CD4-positive, CD25-positive, alpha-beta regulatory T cell (primary cell): ENCODE measurements around the gene PRKAG2. TPM values are rescaled to one million over a fixed set of nuclear protein-coding genes. Genes with fewer than 3 reads are reported as not detected.

Experiments used
- ATAC-seq, 2 donors: fragments of 150-1000 bp; cut with Tn5 transposase; one replicate each; pipeline ENCODE4 v1.10.0; 2021; ENCODE audit warnings: low read depth in 2 of 2, moderate number of reproducible peaks in 2 of 2, moderate library complexity in 1 of 2
- DNase-seq, 3 donors: peaks; one replicate each; pipeline versions ENCODE4 v3.0.0 to v3.0.0-alpha.2; 2012 to 2022; ENCODE audit warnings: mixed read lengths in 1 of 3
- H3K27ac ChIP-seq: one replicate; pipeline ENCODE4 v1.7.0; 2013; ENCODE audit warnings: mild to moderate bottlenecking, low read length; ENCODE audit not compliant: insufficient read depth, poor library complexity, severe bottlenecking
- H3K27me3 ChIP-seq: one replicate; pipeline ENCODE4 v1.7.0; 2013; ENCODE audit warnings: low read length; ENCODE audit not compliant: control insufficient read depth, insufficient read depth
- H3K36me3 ChIP-seq: one replicate; pipeline ENCODE4 v1.7.0; 2013; ENCODE audit warnings: mild to moderate bottlenecking, low read length, moderate library complexity; ENCODE audit not compliant: control insufficient read depth, insufficient read depth
- H3K4me1 ChIP-seq: 2 replicates; pipeline ENCODE4 v1.7.0; 2013; ENCODE audit warnings: mild to moderate bottlenecking, low read length; ENCODE audit not compliant: insufficient read depth, control insufficient read depth, poor library complexity, severe bottlenecking
- H3K4me3 ChIP-seq: one replicate; pipeline ENCODE4 v1.7.0; 2013; ENCODE audit warnings: low read depth, mild to moderate bottlenecking, low read length, moderate library complexity
- H3K9me3 ChIP-seq, 2 experiments: 1 replicate in 1 of 2; 2 replicates in 1 of 2; pipeline ENCODE4 v1.7.0; 2013; ENCODE audit warnings: low read length in 2 of 2, mild to moderate bottlenecking in 1 of 2, moderate library complexity in 1 of 2; ENCODE audit not compliant: control insufficient read depth in 2 of 2
- H3K27ac Mint-ChIP-seq, 3 donors: one replicate each; pipeline ENCODE4 v1.8.0; 2020 to 2022; ENCODE audit warnings: mild to moderate bottlenecking in 3 of 3, mixed read lengths in 3 of 3, moderate library complexity in 2 of 3
- H3K27me3 Mint-ChIP-seq: one replicate; pipeline ENCODE4 v1.8.0; 2022; ENCODE audit warnings: mild to moderate bottlenecking, mixed read lengths
- H3K36me3 Mint-ChIP-seq: one replicate; pipeline ENCODE4 v1.8.0; 2020; ENCODE audit warnings: mixed read lengths
- H3K4me1 Mint-ChIP-seq, 4 donors: one replicate each; pipeline ENCODE4 v1.8.0; 2020 to 2022; ENCODE audit warnings: mixed read lengths in 4 of 4, mild to moderate bottlenecking in 1 of 4
- H3K4me3 Mint-ChIP-seq, 4 donors: one replicate each; pipeline ENCODE4 v1.8.0; 2020 to 2022; ENCODE audit warnings: mild to moderate bottlenecking in 4 of 4, mixed read lengths in 4 of 4, moderate library complexity in 3 of 4
- H3K9me3 Mint-ChIP-seq, 7 donors: one replicate each; pipeline ENCODE4 v1.8.0; 2020 to 2022; ENCODE audit warnings: mixed read lengths in 7 of 7, mild to moderate bottlenecking in 3 of 7, moderate library complexity in 2 of 7
- polyA plus RNA-seq, 4 donors: library from polyadenylated mRNA; unstranded; fragments of 300-500 nt; fragmentation: Illumina TruSeq; gene quantifications; one replicate each; pipeline ENCODE4 v1.2.3, GENCODE V29; 2021
- total RNA-seq: library from RNA; stranded (reverse); gene quantifications from one replicate; pipeline ENCODE4 v1.2.3, GENCODE V29; 2022

PRKAG2 gene
- total and polyA plus RNA-seq, 5 donors from 2014 or later, result 19.9 to 43.0 (median 26.1) TPM

GRCh38 chr7:151615058-151615457 is 261.9 kb downstream of the PRKAG2 start:
- no peaks in the 10 kb centered on the region for H3K4me1 ChIP-seq
- H3K27ac Mint-ChIP-seq, result peak overlapping the region in 2 of 3 donors; percentile 52 to 55
- H3K4me1 Mint-ChIP-seq, result peaks cover 0 to 13% (median 5%) of the 10 kb centered on the region in 4 donors
- H3K4me3 ChIP-seq, result no peak overlapping the region
- no peak overlapping the region for H3K27ac ChIP-seq
- H3K27me3 Mint-ChIP-seq, result no peaks in the 10 kb centered on the region
- no peaks in the 10 kb centered on the region for H3K9me3 Mint-ChIP-seq
- no peak for ATAC-seq
- H3K9me3 ChIP-seq, result no peaks in the 10 kb centered on the region
- no peak overlapping the region for H3K4me3 Mint-ChIP-seq
- H3K36me3 ChIP-seq, result peaks cover 2% of the 10 kb centered on the region
- H3K36me3 Mint-ChIP-seq, result peaks cover 14% of the 10 kb centered on the region
- no peaks in the 10 kb centered on the region for H3K27me3 ChIP-seq
- DNase-seq, result no peak

GRCh38 chr7:151614019-151614418 is 262.9 kb downstream of the PRKAG2 start:
- H3K36me3 Mint-ChIP-seq, result peaks cover 17% of the 10 kb centered on the region
- no peak overlapping the region for H3K27ac ChIP-seq
- no peak for ATAC-seq
- no peak overlapping the region for H3K27ac Mint-ChIP-seq
- H3K4me3 ChIP-seq, result no peak overlapping the region
- H3K4me3 Mint-ChIP-seq, result no peak overlapping the region
- DNase-seq, result no peak
- H3K4me1 ChIP-seq, result no peaks in the 10 kb centered on the region
- H3K4me1 Mint-ChIP-seq, result peaks cover 0 to 16% (median 10%) of the 10 kb centered on the region in 4 donors
- H3K9me3 Mint-ChIP-seq, result no peaks in the 10 kb centered on the region
- H3K27me3 ChIP-seq, result no peaks in the 10 kb centered on the region
- peaks cover 2% of the 10 kb centered on the region for H3K36me3 ChIP-seq
- no peaks in the 10 kb centered on the region for H3K27me3 Mint-ChIP-seq
- no peaks in the 10 kb centered on the region for H3K9me3 ChIP-seq

GRCh38 chr7:151611878-151612277 is 265.0 kb downstream of the PRKAG2 start:
- Histone ChIP-seq H3K4me1 (no peaks in the 10 kb centered on the region), H3K36me3 (peaks cover 2% of the 10 kb centered on the region), H3K27ac (no peak overlapping the region), H3K9me3 (no peaks in the 10 kb centered on the region), H3K4me3 (no peak overlapping the region), H3K27me3 (no peaks in the 10 kb centered on the region)
- Mint-ChIP-seq H3K36me3 (peaks cover 17% of the 10 kb centered on the region), H3K9me3 (no peaks in the 10 kb centered on the region), H3K4me1 (peaks cover 5 to 19% (median 11%) of the 10 kb centered on the region in 4 donors), H3K27ac (no peak overlapping the region), H3K4me3 (no peak overlapping the region), H3K27me3 (no peaks in the 10 kb centered on the region)
- no peak for DNase-seq
- no peak for ATAC-seq

- no peak overlapping the region for H3K4me3 Mint-ChIP-seq
- no peak for ATAC-seq
- H3K27me3 Mint-ChIP-seq, result no peaks in the 10 kb centered on the region
- peaks cover 2% of the 10 kb centered on the region for H3K36me3 ChIP-seq
- no peaks in the 10 kb centered on the region for H3K9me3 ChIP-seq
- DNase-seq, result no peak
- H3K27ac ChIP-seq, result no peak overlapping the region
- no peaks in the 10 kb centered on the region for H3K4me1 ChIP-seq
- no peak overlapping the region for H3K4me3 ChIP-seq
- H3K9me3 Mint-ChIP-seq, result no peaks in the 10 kb centered on the region
- peaks cover 5 to 16% (median 8%) of the 10 kb centered on the region in 4 donors for H3K4me1 Mint-ChIP-seq
- H3K36me3 Mint-ChIP-seq, result peaks cover 12% of the 10 kb centered on the region
- H3K27me3 ChIP-seq, result no peaks in the 10 kb centered on the region
- H3K27ac Mint-ChIP-seq, result no peak overlapping the region
Measured at GRCh38 chr7:151611041-151611440, 265.9 kb downstream of the PRKAG2 start.

- no peaks in the 10 kb centered on the region for H3K4me1 ChIP-seq
- H3K36me3 ChIP-seq, result peaks cover 7% of the 10 kb centered on the region
- H3K4me3 ChIP-seq, result no peak overlapping the region
- Mint-ChIP-seq H3K27me3 (no peaks in the 10 kb centered on the region), H3K4me1 (peaks cover 5 to 13% (median 8%) of the 10 kb centered on the region in 4 donors), H3K36me3 (peaks cover 7% of the 10 kb centered on the region), H3K9me3 (no peaks in the 10 kb centered on the region), H3K27ac (peak overlapping the region in 1 of 3 donors; percentile 1), H3K4me3 (no peak overlapping the region)
- H3K27ac ChIP-seq, result no peak overlapping the region
- DNase-seq (no peak), ATAC-seq (no peak)
- H3K9me3 ChIP-seq, result no peaks in the 10 kb centered on the region
- H3K27me3 ChIP-seq, result no peaks in the 10 kb centered on the region
Measured at GRCh38 chr7:151608031-151608551, 268.8 kb downstream of the PRKAG2 start.

- Mint-ChIP-seq H3K9me3 (no peaks in the 10 kb centered on the region), H3K4me3 (no peak overlapping the region), H3K27ac (peak overlapping the region in 1 of 3 donors; percentile 1), H3K4me1 (peaks cover 5 to 16% (median 7%) of the 10 kb centered on the region in 4 donors), H3K36me3 (peaks cover 7% of the 10 kb centered on the region), H3K27me3 (no peaks in the 10 kb centered on the region)
- Histone ChIP-seq H3K27ac (no peak overlapping the region), H3K9me3 (no peaks in the 10 kb centered on the region), H3K27me3 (no peaks in the 10 kb centered on the region), H3K36me3 (peaks cover 7% of the 10 kb centered on the region), H3K4me3 (no peak overlapping the region), H3K4me1 (no peaks in the 10 kb centered on the region)
- ATAC-seq, result no peak
- no peak for DNase-seq
Measured at GRCh38 chr7:151607464-151607867, 269.4 kb downstream of the PRKAG2 start.

- H3K27ac Mint-ChIP-seq, result no peak overlapping the region
- H3K4me3 Mint-ChIP-seq, result no peak overlapping the region
- H3K4me1 Mint-ChIP-seq, result peaks cover 0 to 19% (median 12%) of the 10 kb centered on the region in 4 donors
Measured at GRCh38 chr7:151603951-151604350, 273.0 kb downstream of the PRKAG2 start.

More at GRCh38 chr7:151603951-151604350, 273.0 kb downstream of the PRKAG2 start:
- Histone ChIP-seq H3K9me3 (no peaks in the 10 kb centered on the region), H3K27ac (no peak overlapping the region), H3K27me3 (no peaks in the 10 kb centered on the region), H3K4me3 (no peak overlapping the region), H3K4me1 (no peaks in the 10 kb centered on the region), H3K36me3 (peaks cover 6% of the 10 kb centered on the region)
- ATAC-seq, result no peak
- peaks cover 12% of the 10 kb centered on the region for H3K36me3 Mint-ChIP-seq
- H3K9me3 Mint-ChIP-seq, result peaks cover 0 to 1% (median 0%) of the 10 kb centered on the region in 7 donors
- H3K27me3 Mint-ChIP-seq, result no peaks in the 10 kb centered on the region
- no peak for DNase-seq
